AG09319 (cell line): ENCODE results near the gene DCP1B.

Source experiments
- DNase-seq: peaks from one replicate; pipeline ENCODE4 v3.0.0-alpha.2; 2010; ENCODE audit warnings: low read depth; ENCODE audit errors: extremely low read depth
- CTCF ChIP-seq: IDR thresholded peaks from 2 replicates; pipeline ENCODE4 v1.5.1; 2011; ENCODE audit warnings: low read depth, mild to moderate bottlenecking, inconsistent platforms, low read length, moderate library complexity

Gene DCP1B

GRCh38 chr12:2016862-2017545 is 12.7 kb upstream of the DCP1B start:
- no peak for TF ChIP-seq CTCF
- DNase-seq: no peak

- TF ChIP-seq CTCF: no peak
- no peak for DNase-seq
These were observed 10.0 kb upstream of the DCP1B start for GRCh38 chr12:2014231-2014630.

- no peak for DNase-seq
- no peak for TF ChIP-seq CTCF
These were observed 9.4 kb upstream of the DCP1B start for GRCh38 chr12:2013527-2014223.

GRCh38 chr12:2013086-2013485 is 8.8 kb upstream of the DCP1B start:
- TF ChIP-seq CTCF: no peak
- DNase-seq: no peak

GRCh38 chr12:2011643-2012607 is 7.7 kb upstream of the DCP1B start:
- DNase-seq: no peak
- no peak for TF ChIP-seq CTCF

GRCh38 chr12:2009623-2010022 is 5.4 kb upstream of the DCP1B start:
- no peak for TF ChIP-seq CTCF
- DNase-seq: no peak
